Measurements from ENCODE around the gene ANKRD2.
"Not testable (repeated sequence)": the region's sequence is repeated elsewhere in the genome, so short reads cannot be mapped to it uniquely, and the experiment has no call there.

The ANKRD2 gene

DNA sequence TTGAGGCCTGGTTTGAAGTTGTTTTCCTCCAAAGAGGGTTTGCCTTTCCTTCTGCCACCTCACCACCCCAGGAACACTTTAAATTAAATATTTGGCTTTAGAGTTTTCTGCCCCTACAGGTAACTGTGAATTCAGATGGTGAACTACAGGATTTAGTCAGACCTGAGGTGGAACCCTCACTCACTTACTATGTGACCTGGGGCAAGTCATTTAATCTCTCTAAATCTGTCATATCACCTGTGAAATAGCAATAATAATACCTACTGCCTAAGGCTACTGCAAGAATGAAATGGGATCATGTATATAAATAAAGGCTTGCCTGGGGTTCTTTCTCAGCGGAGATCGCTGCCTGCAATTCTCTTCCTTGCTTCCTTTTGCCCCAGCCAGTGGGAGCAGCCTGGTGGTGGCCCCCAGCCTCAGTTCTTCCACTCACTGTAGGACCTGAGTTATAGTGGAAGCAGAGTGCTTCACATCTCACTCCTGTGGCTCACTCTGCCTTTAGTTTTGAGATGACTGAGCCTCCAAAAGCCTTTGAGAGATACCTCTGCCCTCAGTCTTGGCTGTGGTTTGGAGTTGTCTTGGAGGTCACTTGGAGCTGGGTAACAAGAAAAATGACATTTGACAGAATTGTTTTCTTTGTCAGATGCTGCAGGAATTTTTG, 6.1 kb upstream of the ANKRD2 start:
- H3K4me3 ChIP-seq (ENCODE audit: low read length), result no peak overlapping the region
- no peak for DNase-seq (ENCODE audit: low read depth, low spot score)

DNA sequence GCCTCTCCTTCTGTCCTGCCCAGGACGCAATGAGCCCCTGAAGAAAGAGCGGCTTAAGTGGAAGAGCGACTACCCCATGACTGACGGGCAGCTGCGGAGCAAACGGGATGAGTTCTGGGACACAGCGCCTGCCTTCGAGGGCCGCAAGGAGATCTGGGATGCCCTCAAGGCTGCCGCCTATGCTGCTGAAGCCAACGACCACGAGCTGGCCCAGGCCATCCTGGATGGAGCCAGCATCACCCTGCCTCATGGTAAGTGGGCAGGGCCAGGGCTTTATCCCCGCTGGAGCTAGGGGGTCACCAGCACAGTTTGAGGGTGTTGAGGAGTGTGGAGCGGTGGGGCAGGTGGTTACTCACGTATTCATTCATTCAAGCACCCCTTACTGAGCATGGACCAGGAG, 4.7 kb upstream of the ANKRD2 start:
- no peak overlapping the region for H3K4me3 ChIP-seq (ENCODE audit: low read length)
- no peak for DNase-seq (ENCODE audit: low read depth, low spot score)

DNA sequence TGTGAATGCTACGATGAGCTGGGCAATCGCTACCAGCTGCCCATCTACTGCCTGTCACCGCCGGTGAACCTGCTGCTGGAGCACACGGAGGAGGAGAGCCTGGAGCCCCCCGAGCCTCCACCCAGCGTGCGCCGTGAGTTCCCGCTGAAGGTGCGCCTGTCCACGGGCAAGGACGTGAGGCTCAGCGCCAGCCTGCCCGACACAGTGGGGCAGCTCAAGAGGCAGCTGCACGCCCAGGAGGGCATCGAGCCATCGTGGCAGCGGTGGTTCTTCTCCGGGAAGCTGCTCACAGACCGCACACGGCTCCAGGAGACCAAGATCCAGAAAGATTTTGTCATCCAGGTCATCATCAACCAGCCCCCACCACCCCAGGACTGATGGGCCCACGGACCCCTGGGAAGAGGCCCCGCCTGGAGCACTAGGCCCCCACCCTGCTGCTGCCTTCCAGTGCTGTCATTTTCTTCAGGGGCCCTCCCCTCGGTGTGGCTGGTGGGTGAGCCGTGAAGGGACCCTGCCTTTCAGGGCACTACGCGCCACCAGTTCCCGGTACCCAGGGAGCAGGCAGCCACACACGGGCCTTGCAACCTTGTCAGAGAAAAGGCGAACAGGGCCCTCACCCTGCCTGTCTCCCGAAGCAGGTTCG, 2.3 kb upstream of the ANKRD2 start:
- no peak for DNase-seq (ENCODE audit: low read depth, low spot score)
- no peak overlapping the region for H3K4me3 ChIP-seq (ENCODE audit: low read length)

DNA sequence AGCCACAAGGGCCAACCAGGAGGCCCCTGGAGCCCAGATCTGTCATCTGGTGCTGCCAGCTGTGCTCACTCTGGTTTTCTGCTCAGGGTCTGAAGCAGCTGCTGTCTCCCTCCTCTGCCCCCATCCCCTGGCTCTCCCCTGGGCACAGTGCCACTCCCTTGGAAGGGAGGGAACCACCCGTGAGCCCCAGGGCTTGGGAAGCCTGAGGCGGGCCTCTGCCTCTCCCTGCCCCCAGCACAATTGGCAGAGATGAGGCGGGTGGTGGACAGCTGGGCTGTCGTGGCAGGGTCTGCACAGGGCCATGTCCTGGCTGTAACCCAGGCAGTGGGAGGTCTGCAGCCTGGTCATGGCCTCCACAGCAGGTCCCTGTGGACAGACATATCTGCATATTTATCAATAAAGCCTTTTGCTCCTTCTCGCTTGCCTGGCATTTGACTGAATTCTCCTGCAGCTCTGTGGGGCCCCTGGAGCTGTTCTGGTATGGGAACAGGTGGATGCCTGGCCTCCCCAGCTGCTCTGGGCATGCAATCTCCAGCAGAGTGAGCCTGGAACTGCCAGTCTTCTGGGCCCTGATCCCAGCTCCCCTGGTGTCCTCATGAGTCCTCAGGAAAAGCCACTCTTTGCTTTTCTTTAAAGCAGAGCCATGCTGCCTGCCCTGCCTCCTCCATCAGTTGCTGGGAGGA, 1.6 kb upstream of the ANKRD2 start:
- H3K4me3 ChIP-seq (ENCODE audit: low read length), result no peak overlapping the region
- DNase-seq (ENCODE audit: low read depth, low spot score), result no peak

DNA sequence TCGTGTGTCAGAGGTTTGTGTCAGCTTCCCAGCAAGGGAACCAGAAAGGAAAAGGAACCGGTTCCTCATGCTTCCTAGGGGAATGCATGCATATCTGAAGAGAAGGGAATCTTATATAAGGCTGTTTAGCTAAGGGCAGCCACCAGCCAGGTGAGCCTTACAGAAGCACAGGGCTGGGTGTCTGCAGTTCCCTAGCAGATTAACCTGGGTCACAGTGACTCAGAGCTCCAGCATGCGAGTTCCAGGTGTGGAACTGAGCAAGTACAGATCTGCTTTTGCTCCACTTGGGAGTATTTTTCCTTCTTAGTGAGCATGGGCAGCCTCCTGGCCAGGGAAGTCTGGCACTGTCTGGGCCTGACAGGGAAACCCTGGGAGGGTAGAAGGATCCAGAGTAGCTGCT, 957 bp upstream of the ANKRD2 start:
- no peak for DNase-seq (ENCODE audit: low read depth, low spot score)

DNA sequence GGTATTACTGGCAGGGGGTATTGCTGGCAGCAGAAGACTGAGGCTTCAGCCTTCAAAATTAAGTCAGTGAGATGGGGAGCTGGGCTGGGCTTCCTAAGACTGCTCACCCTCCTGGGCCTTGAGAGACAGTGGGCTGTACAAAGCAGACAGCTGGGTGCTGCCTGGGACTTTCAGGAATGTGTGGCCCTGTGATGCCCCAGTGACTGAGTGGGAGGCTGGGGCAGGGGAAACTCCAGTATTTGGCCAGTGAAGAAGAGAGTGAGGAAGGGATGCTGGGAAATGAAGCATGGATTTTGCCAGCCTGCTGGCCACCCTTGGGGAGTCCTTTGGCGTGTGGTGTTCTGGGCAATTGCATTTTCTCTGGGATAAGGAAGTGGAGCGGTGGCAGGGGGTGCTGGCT, 442 bp downstream of the ANKRD2 start:
- no peak for DNase-seq (ENCODE audit: low read depth, low spot score)

More for the DNA sequence above, 957 bp upstream of the ANKRD2 start:
- no peak overlapping the region for H3K4me3 ChIP-seq (ENCODE audit: low read length)

DNA sequence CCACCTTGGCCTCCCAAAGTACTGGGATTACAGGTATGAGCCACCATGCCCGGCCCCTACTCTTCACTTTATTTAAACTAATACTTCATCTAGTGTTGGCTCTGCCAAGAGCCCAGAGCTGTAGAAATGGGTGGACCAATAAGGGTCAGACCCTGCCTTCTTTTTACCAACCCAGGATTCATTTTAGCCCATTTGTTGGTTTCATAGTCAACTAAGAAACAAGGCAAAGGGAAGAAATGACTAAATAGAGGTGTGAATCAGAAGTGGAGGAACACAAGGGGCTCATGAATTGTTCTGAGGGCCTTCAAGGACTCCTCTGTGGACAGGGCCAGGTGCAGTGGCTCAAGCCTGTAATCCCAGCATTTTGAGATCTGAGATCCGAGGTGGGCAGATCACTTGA, 1.1 kb downstream of the ANKRD2 start:
- no peak for DNase-seq (ENCODE audit: low read depth, low spot score)

More for the DNA sequence above, 442 bp downstream of the ANKRD2 start:
- H3K4me3 ChIP-seq (ENCODE audit: low read length), result no peak overlapping the region

DNA sequence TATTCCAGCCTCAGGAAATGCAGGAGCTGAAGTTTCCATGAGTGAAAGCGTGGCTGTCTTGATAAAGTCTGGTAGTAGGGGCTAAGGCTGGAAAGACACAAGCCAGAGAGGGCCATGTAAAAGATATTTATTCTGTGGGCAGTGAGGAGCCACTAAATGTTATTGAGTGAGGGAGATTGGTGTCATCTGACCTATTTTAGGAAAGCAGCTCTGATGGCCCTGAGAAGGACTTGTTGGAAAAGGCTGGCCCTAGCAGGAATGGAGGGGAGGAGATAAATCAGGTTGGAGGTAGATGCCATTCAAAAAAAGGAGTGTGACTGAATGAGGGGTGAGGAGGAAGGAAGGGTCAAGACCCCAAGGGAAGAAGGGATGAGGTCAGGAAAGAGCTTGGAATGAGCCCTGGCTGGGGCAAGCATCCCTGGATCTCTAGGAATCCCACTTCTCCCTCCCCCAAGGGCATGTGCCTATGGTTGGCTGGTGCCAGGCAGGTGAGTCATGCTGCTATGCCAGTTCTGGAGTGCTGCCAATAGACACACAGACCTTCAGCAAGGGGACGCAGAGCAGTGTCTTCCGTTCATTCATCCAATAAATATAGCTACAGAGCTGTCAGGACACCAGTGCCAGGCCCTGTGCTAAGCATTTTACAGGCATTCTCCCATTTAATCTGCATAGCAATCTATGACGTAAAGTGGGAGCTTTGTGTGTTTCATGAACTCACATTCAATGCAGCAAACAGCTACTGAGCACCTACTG, 2.0 kb downstream of the ANKRD2 start:
- H3K4me3 ChIP-seq (ENCODE audit: low read length), result no peak overlapping the region
- DNase-seq (ENCODE audit: low read depth, low spot score), result no peak

More for the DNA sequence above, 1.1 kb downstream of the ANKRD2 start:
- H3K4me3 ChIP-seq (ENCODE audit: low read length), result no peak overlapping the region

DNA sequence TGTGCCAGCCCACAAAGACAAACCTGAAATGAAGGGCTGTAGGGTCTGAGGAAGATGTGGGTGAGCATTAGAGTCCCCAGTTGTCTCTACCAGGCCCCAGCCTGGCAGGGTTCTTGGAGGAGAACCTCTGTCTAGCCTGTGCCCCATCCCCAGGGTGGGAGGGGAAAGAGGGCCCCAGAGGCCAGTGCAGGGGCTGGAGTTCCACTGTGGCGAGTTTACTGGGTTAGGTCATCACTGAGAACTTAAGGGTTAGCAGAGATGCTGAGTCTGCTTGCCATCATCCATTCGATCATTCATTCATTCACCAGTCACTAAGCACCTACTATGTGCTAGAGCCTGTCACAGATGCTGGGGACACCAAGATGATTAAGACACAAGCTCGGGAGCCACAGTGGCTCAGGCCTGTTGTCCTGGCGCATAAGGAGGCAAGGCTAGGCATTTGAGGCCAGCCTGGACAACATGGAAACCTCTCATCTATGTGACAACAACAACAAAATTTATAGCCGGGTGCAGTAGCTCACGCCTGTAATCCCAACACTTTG, 2.6 kb downstream of the ANKRD2 start:
- DNase-seq (ENCODE audit: low read depth, low spot score), result no peak
- H3K4me3 ChIP-seq (ENCODE audit: low read length), result no peak overlapping the region

DNA sequence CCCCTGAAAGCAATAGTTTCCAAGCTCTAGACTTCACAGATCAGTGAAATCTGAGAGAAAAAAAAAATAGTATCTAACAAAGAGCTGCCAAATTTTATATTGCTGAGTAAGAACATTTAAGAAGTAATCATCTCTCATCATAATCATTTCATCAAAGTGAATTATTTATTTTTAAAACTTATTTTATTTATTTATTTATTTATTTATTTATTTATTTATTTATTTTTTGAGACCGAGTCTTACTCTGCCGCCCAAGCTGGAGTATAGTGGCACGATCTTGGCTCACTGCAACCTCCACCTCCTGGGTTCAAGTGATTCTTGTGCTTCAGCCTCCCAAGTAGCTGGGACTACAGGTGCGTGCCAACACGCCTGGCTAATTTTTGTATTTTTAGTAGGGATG, 3.9 kb downstream of the ANKRD2 start:
- not testable (repeated sequence) for DNase-seq (ENCODE audit: low read depth, low spot score); H3K4me3 ChIP-seq (ENCODE audit: low read length)

DNA sequence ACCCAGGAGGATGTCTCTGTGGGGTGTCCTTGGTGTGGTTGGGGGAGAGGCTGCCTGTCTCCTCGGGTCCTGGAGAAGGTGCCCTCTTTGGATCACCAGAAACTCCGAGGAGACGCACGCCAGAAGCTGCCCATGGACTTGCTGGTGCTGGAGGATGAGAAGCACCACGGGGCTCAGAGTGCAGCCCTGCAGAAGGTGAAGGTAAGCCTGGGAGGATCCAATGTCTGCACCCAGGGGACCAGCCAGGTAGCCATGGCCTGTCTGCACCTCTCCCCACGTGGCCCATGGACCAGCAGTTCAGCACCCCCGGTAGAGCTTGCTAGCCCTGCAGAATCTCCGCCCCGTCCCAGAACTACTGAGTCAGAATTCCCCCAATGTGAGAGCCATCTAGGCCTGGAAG, 5.1 kb downstream of the ANKRD2 start:
- DNase-seq (ENCODE audit: low read depth, low spot score), result no peak

DNA sequence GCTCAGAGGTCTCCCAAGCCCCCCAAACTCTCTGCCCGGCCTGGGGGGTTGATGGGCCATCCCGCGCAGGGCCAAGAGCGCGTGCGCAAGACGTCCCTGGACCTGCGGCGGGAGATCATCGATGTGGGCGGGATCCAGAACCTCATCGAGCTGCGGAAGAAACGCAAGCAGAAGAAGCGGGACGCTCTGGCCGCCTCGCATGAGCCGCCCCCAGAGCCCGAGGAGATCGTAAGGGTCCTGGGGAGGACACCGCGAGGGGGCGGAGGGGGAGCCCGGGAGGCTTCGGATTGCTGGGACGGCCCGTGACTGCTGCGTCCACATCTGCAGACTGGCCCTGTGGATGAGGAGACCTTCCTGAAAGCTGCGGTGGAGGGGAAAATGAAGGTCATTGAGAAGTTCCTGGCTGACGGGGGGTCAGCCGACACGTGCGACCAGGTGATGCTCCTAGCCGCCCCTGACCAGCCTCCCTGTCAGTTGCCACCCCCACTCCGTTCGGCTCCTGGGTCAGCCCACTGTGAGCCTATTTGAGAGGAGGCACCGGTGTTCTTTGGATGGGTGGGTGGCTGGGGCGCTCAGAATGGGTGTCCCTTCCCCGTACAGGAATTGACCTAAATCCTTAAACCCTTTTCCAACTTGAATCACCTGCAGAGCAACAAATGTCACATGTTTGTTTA, 5.7 kb downstream of the ANKRD2 start:
- no peak overlapping the region for H3K4me3 ChIP-seq (ENCODE audit: low read length)
- no peak for DNase-seq (ENCODE audit: low read depth, low spot score)

More for the DNA sequence above, 5.1 kb downstream of the ANKRD2 start:
- no peak overlapping the region for H3K4me3 ChIP-seq (ENCODE audit: low read length)

DNA sequence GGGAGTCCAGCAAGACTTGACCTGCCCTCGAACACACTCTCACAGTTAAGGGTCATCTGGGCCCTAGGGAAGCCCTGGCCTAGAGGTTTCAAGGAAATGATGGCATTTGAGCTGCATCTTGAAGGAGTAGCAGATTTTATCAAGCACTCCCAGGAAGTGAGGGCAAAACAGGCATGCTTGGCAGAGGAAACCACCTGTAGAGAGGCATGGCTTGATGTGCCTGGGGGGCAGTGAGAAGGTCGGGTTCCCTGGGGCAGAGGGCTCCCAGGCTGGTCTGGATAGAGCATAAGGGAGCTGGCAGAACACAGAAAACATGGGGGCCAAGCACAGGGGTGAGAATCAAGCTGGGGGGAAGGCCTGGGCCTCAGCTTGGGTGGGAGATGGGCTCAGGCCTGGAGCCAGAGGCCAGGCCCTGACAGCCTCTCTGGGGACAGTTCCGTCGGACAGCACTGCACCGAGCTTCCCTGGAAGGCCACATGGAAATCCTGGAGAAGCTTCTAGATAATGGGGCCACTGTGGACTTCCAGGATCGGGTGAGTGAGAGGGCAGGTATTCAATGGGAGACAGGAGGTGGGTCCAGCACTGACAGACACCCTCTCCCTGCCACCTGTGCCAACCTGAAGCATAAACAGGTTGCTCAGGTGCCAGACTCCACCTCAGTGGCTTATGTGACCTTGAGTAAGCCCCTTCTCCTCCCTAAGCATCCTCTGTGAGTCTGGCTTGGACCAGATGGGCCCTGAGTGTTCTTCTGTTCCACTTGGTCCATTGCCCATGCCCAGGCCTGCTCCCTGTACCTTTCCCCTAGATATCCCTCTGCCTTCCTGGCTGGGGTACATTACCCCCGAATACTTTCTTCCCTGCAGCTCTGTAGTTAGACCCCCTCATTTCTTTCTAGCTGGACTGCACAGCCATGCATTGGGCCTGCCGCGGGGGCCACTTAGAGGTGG, 8.1 kb downstream of the ANKRD2 start:
- no peak overlapping the region for H3K4me3 ChIP-seq (ENCODE audit: low read length)
- no peak for DNase-seq (ENCODE audit: low read depth, low spot score)

DNA sequence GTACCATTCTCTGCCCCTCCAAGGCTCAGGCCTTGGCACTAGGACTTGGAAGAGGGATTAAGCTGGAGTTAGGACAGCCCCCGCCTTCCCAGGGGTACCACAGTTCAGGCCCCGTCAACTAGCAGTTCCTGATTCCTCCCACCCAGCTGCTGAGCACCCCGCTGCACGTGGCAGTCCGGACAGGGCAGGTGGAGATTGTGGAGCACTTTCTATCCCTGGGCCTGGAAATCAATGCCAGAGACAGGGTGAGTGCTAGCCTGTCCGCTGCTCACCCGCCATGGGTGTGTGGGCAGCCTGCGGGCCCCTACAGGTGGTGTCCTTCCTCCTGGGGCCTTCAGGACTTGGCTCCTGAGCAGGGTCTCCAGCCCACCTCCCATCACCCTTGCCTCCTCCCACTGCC, 9.6 kb downstream of the ANKRD2 start:
- no peak for DNase-seq (ENCODE audit: low read depth, low spot score)
- H3K4me3 ChIP-seq (ENCODE audit: low read length), result no peak overlapping the region

DNA sequence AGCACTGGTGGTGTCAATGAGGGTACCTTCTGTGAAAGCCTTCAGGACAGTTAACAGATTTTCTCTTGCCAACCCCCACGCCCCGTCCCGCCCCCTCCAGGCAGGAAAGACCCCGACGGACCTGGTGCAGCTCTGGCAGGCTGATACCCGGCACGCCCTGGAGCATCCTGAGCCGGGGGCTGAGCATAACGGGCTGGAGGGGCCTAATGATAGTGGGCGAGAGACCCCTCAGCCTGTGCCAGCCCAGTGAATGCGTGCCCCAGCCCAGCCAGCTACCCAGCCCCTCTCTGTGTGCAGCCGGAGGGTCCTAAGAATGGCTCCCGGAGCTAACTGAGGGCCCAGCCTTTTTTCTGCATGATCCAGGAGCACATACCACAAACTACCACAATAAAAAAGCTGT, 10.9 kb downstream of the ANKRD2 start:
- no peak for DNase-seq (ENCODE audit: low read depth, low spot score)
- no peak overlapping the region for H3K4me3 ChIP-seq (ENCODE audit: low read length)

DNA sequence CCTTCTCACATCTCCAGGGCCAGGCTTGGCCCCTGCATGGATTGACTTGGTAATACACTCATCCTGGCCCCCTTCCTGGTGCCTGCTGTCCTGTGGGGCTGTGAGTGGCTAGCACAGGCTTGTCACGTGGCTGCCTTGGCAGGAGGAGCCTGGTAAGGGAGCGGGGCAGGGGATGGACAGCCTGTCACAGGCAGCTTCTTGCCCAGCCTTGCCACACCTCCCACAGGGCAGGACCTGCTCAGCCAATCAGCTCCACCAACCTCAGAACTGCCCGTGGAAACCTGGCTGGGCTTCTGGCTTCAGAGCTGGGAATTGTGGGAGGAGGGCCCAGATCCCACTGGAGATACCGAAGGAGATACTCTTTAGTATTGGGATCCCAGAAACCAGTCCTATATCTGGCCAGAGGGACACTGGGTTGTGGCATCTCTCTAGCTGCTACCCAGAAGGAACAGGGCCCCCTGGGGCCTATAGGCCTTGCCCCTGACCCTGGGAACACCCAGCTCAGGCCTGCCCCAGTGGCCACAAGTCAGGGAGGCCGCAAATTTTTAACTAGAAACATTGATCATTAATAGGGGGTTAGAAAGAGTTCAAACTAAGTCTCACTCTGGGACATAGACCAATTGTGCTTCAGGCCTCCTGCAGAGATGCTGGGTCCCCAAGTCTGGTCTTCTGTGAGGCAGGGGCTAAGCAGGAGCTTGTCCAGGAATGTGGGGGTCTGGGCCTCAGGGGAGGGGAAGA, 11.7 kb downstream of the ANKRD2 start, which contains the start of gene HOGA1:
Gene HOGA1 (plus strand): TSS at position 330 of the 738 bp plus-strand sequence. CDS start 315 bp downstream, at position 645.
- no peak for DNase-seq (ENCODE audit: low read depth, low spot score)
- no peak within 1 kb of the TSS for H3K4me3 ChIP-seq (ENCODE audit: low read length)

DNA sequence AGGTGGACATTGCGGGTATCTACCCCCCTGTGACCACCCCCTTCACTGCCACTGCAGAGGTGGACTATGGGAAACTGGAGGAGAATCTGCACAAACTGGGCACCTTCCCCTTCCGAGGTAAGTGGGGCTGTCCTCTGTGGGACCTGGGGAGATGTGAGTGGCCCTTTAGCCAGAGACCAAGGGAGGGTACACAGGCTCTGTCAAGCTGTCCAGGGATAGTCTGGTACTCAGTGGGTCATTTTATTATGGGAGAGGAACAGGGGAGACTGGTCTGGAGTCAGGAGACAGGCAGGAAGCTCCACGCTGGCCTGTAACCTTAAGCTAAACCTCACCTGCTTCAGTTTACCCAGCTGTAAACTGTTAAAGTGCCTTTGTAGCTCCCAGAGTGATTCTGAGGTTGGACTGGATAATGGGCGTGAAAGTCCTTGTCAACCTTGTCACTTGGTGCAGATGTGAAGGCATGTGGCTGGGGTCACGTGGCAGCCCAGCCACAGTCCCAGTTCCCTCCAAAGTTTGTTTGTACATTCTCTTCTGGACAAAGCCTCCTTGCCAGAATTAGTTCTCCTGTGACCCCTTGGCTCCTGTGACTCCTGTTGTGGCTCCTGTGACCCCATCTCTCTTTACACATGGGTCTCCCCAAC, 12.3 kb downstream of the ANKRD2 start:
- no peak overlapping the region for H3K4me3 ChIP-seq (ENCODE audit: low read length)
- DNase-seq (ENCODE audit: low read depth, low spot score), result no peak
